GM23248 (cell line): Measurements from ENCODE around the gene SRSF11. TPM values are rescaled to one million over a fixed set of nuclear protein-coding genes. Genes with fewer than 3 reads are reported as not detected.
"Not testable (repeated sequence)": the region's sequence is repeated elsewhere in the genome, so short reads cannot be mapped to it uniquely, and the experiment has no call there.

Experiments used
- DNase-seq: peaks from one replicate; pipeline ENCODE4 v3.0.0-alpha.2; 2015
- H2AFZ ChIP-seq: fragments of 200-600 bp; sonication (generic); 2 replicates; pipeline ENCODE4 v1.6.1; 2016; ENCODE audit warnings: antibody characterized with exemption
- H3F3A ChIP-seq: fragments of 200-600 bp; sonication (generic); 2 replicates; pipeline ENCODE4 v1.6.1; 2016; ENCODE audit warnings: mild to moderate bottlenecking, antibody characterized with exemption, mixed run types; ENCODE audit not compliant: insufficient read depth
- H3K27ac ChIP-seq: fragments of 200-600 bp; sonication (generic); 2 replicates; pipeline ENCODE4 v1.5.1; 2016; ENCODE audit warnings: mild to moderate bottlenecking
- H3K27me3 ChIP-seq: fragments of 200-600 bp; sonication (generic); replicated peaks from 2 replicates; pipeline ENCODE4 v1.6.1; 2016; ENCODE audit warnings: mild to moderate bottlenecking; ENCODE audit not compliant: insufficient read depth
- H3K36me3 ChIP-seq: fragments of 200-600 bp; sonication (generic); 2 replicates; pipeline ENCODE4 v1.6.1; 2016; ENCODE audit warnings: low read depth, mild to moderate bottlenecking
- H3K4me1 ChIP-seq: fragments of 200-600 bp; sonication (generic); 2 replicates; pipeline ENCODE4 v1.6.1; 2016; ENCODE audit warnings: mild to moderate bottlenecking; ENCODE audit not compliant: insufficient read depth
- H3K4me2 ChIP-seq: fragments of 200-600 bp; sonication (generic); one replicate; pipeline ENCODE4 v1.6.1; 2016; ENCODE audit warnings: mild to moderate bottlenecking; ENCODE audit not compliant: unreplicated experiment
- H3K4me3 ChIP-seq: fragments of 200-600 bp; sonication (generic); 2 replicates; pipeline ENCODE4 v1.5.1; 2016; ENCODE audit warnings: mild to moderate bottlenecking
- H3K79me2 ChIP-seq: fragments of 200-600 bp; sonication (generic); 2 replicates; pipeline ENCODE4 v1.6.1; 2016; ENCODE audit warnings: mild to moderate bottlenecking; ENCODE audit not compliant: insufficient read depth
- H3K9ac ChIP-seq: fragments of 200-600 bp; sonication (generic); 2 replicates; pipeline ENCODE4 v1.6.1; 2016; ENCODE audit warnings: mild to moderate bottlenecking
- H3K9me2 ChIP-seq: fragments of 200-600 bp; sonication (generic); 2 replicates; pipeline ENCODE4 v1.6.1; 2016; ENCODE audit warnings: mixed run types, mild to moderate bottlenecking, moderate library complexity; ENCODE audit not compliant: insufficient read depth
- H3K9me3 ChIP-seq: fragments of 200-600 bp; sonication (generic); one replicate; pipeline ENCODE4 v1.6.1; 2017; ENCODE audit warnings: low read depth
- H4K20me1 ChIP-seq: fragments of 200-600 bp; sonication (generic); 2 replicates; pipeline ENCODE4 v1.6.0; 2016; ENCODE audit not compliant: insufficient read depth
- EZH2 ChIP-seq: fragments of 200-600 bp; sonication (generic); IDR thresholded peaks from 2 replicates; pipeline ENCODE4 v1.6.1; 2018; ENCODE audit warnings: antibody characterized with exemption, mild to moderate bottlenecking; ENCODE audit not compliant: insufficient read depth, poor library complexity, severe bottlenecking
- EZH2phosphoT487 ChIP-seq: fragments of 200-600 bp; sonication (generic); IDR thresholded peaks from 2 replicates; pipeline ENCODE4 v1.6.1; 2018; ENCODE audit warnings: antibody characterized with exemption, moderate library complexity, mild to moderate bottlenecking, low read depth; ENCODE audit not compliant: insufficient read depth
- WGBS, 2 experiments: methylation state at CpG; one replicate each; pipeline ENCODE4 v1.1.6; 2015 to 2017; ENCODE audit warnings: low lambda C conversion rate in 2 of 2, low coverage in 1 of 2; ENCODE audit errors: missing lambda C conversion rate in 2 of 2; 5-methylcytosine and 5-hydroxymethylcytosine counted together
- in situ Hi-C: fragments of 300-500 bp; cut with MboI; formaldehyde crosslinking; loops from 2 replicates; pipeline ENCODE4 v1.15.0; 2020
- polyA plus RNA-seq: library from polyadenylated mRNA; unstranded; fragments of >200 nt; fragmentation: Nextera tagmentation; extraction: Ambion mirVana; gene quantifications from 2 replicates; pipeline ENCODE4 v1.2.1, GENCODE V29; 2016
- total RNA-seq: library from RNA; depleted of rRNA; stranded (reverse); fragments of >200 nt; shearing (Covaris generic); gene quantifications from 2 replicates; pipeline ENCODE4 v1.2.3, GENCODE V29; 2014; rRNA removed

The SRSF11 gene
- total RNA-seq (110 and 122 TPM in 2 replicates), polyA plus RNA-seq (134 and 157 TPM in 2 replicates)

- TF ChIP-seq EZH2 = no peak
- no peak for TF ChIP-seq EZH2phosphoT487
- H3F3A ChIP-seq = peaks cover 27% of the 10 kb centered on the region
- H3K4me1 ChIP-seq = peaks cover 33% of the 10 kb centered on the region
- 1% methylated on average over 56 to 74 of the region's 74 CpGs for WGBS, 2 experiments
- no peaks in the 10 kb centered on the region for H3K9me2 ChIP-seq
- peaks cover 22% of the 10 kb centered on the region; the same call in 1 of the 2 replicates for H4K20me1 ChIP-seq
- peak within 1 kb of the TSS; percentile 83 for H2AFZ ChIP-seq
- peak within 1 kb of the TSS; percentile 97 for H3K9ac ChIP-seq
- peak within 1 kb of the TSS; percentile 95 for H3K4me3 ChIP-seq
- peaks cover 31% of the 10 kb centered on the region for H3K36me3 ChIP-seq
- H3K9me3 ChIP-seq = no peaks in the 10 kb centered on the region
- peak within 1 kb of the TSS; percentile 98 for H3K4me2 ChIP-seq
- peak; percentile 98 for DNase-seq
- H3K27me3 ChIP-seq = no peaks in the 10 kb centered on the region
- H3K27ac ChIP-seq = peak within 1 kb of the TSS; percentile 93
- in situ Hi-C loops = no loop called here
- peaks cover 95% of the 10 kb centered on the region for H3K79me2 ChIP-seq
These were observed at the start of gene SRSF11 for GRCh38 chr1:70221238-70222121. Gene SRSF11 (plus strand): TSS chr1:70221380. CDS start chr1:70221637, 257 bp downstream.

GRCh38 chr1:70171512-70171911, 49.7 kb upstream of the SRSF11 start:
- Histone ChIP-seq H2AFZ (no peak overlapping the region), H3K9me3 (no peaks in the 10 kb centered on the region)
- no peak for TF ChIP-seq EZH2
- TF ChIP-seq EZH2phosphoT487 = no peak

GRCh38 chr1:70185181-70185580, 36.0 kb upstream of the SRSF11 start:
- H3F3A ChIP-seq, DNase-seq, in situ Hi-C loops, H3K4me1 ChIP-seq, H3K4me2 ChIP-seq, H3K36me3 ChIP-seq, H2AFZ ChIP-seq, H3K9me2 ChIP-seq, H3K9ac ChIP-seq, H4K20me1 ChIP-seq, H3K27me3 ChIP-seq, H3K9me3 ChIP-seq, H3K27ac ChIP-seq, H3K4me3 ChIP-seq: not testable (repeated sequence)
- peaks cover 42% of the 10 kb centered on the region for H3K79me2 ChIP-seq
- 89 to 92% methylated on average over 3 of the region's 3 CpGs for WGBS, 2 experiments

More at GRCh38 chr1:70171512-70171911, 49.7 kb upstream of the SRSF11 start:
- no peaks in the 10 kb centered on the region for H4K20me1 ChIP-seq
- no peak for DNase-seq
- no peak overlapping the region for H3K4me3 ChIP-seq
- in situ Hi-C loops = no loop called here
- peaks cover 7% of the 10 kb centered on the region for H3K36me3 ChIP-seq
- H3F3A ChIP-seq = no peaks in the 10 kb centered on the region
- no peaks in the 10 kb centered on the region for H3K79me2 ChIP-seq
- H3K9me2 ChIP-seq = no peaks in the 10 kb centered on the region
- no peak overlapping the region for H3K4me2 ChIP-seq
- no peaks in the 10 kb centered on the region for H3K27me3 ChIP-seq
- no peak overlapping the region for H3K9ac ChIP-seq
- no peak overlapping the region for H3K27ac ChIP-seq
- H3K4me1 ChIP-seq = peaks cover 4% of the 10 kb centered on the region; the same call in 1 of the 2 replicates
- 91 to 97% methylated on average over 1 of the region's 1 CpG for WGBS, 2 experiments

GRCh38 chr1:70188522-70188921, 32.7 kb upstream of the SRSF11 start:
- Histone ChIP-seq H3K9me3 (no peaks in the 10 kb centered on the region), H3K4me1 (no peaks in the 10 kb centered on the region), H2AFZ (no peak overlapping the region), H3K27me3 (no peaks in the 10 kb centered on the region), H4K20me1 (no peaks in the 10 kb centered on the region), H3K4me3 (no peak overlapping the region), H3K9ac (no peak overlapping the region), H3K4me2 (no peak overlapping the region), H3K79me2 (peaks cover 73% of the 10 kb centered on the region), H3K27ac (no peak overlapping the region), H3K36me3 (no peaks in the 10 kb centered on the region), H3F3A (no peaks in the 10 kb centered on the region), H3K9me2 (no peaks in the 10 kb centered on the region)
- DNase-seq = no peak
- TF ChIP-seq EZH2phosphoT487 (no peak), EZH2 (no peak)
- 95% methylated on average over 2 of the region's 2 CpGs for WGBS, 2 experiments
- in situ Hi-C loops = no loop called here

- no peak for DNase-seq
- Histone ChIP-seq H4K20me1 (no peaks in the 10 kb centered on the region), H3K9me2 (no peaks in the 10 kb centered on the region), H3K9ac (no peak overlapping the region), H3K27ac (no peak overlapping the region), H3F3A (no peaks in the 10 kb centered on the region), H3K4me3 (no peak overlapping the region), H3K4me2 (no peak overlapping the region), H3K79me2 (peaks cover 87% of the 10 kb centered on the region), H3K27me3 (no peaks in the 10 kb centered on the region), H3K4me1 (no peaks in the 10 kb centered on the region), H3K36me3 (no peaks in the 10 kb centered on the region), H2AFZ (no peak overlapping the region), H3K9me3 (no peaks in the 10 kb centered on the region)
- in situ Hi-C loops = no loop called here
- TF ChIP-seq EZH2 (no peak), EZH2phosphoT487 (no peak)
These were observed 31.0 kb upstream of the SRSF11 start for GRCh38 chr1:70190180-70190579.

GRCh38 chr1:70192446-70192845, 28.7 kb upstream of the SRSF11 start:
- H3K36me3 ChIP-seq, H3K27me3 ChIP-seq, in situ Hi-C loops, H3K4me1 ChIP-seq, H4K20me1 ChIP-seq, H3K9me3 ChIP-seq, H2AFZ ChIP-seq, H3K9ac ChIP-seq, H3K4me3 ChIP-seq, H3K9me2 ChIP-seq, H3K27ac ChIP-seq, H3K4me2 ChIP-seq, DNase-seq, H3F3A ChIP-seq: not testable (repeated sequence)
- peaks cover 98% of the 10 kb centered on the region for H3K79me2 ChIP-seq
